Stimulated activated CD4-positive, alpha-beta T cell treated with anti-CD3 and anti-CD28 coated beads, Interleukin-1b, Interleukin-23, amount 100 ng/mL, for 1 hour (primary cell): ENCODE measurements around the gene SNRNP70.
"Not testable (repeated sequence)": the region's sequence is repeated elsewhere in the genome, so short reads cannot be mapped to it uniquely, and the experiment has no call there.

ENCODE experiments used
- DNase-seq, 2 donors: peaks; one replicate each; pipeline ENCODE4 v3.0.0-alpha.2; 2020; ENCODE audit warnings: low read depth in 2 of 2

The SNRNP70 gene

DNA sequence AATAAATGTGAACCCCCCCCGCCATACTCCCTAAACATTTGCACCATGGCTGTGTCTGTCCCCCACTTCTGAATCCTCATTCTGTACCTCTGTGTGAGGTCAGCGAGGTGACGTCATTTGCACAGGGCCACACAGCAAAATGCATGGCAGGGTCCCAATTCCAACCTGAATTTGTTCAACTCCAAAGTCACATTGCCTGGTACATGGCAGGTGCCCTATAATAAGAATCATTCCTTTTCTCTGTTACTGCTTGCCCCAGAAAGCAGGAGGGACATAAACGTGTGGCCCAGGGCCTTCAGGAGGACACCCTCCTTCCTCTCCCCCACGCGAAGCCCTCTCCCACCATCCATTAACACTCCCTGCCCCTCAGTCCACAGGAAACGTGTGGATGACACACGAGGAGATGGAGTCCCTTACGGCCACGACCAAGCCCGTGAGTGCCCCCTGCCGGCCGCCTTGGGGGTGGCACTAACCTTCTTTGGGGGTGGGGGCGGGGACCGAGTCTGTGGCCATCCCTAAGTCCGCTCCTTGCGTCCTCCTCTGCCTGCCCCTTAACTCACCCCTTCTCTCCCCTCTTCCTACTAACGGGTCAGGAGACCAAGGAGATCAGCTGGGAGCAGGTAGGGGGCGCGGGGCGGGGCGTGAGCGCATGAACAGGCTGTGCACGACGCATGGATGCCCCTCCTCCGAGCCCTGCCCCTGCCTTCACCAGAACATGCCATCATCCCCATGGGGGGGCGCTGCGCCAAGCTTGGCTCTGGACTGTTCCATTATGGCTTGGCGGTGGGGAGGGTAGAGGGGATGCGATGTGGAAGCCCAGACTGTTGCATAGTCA, 60.5 kb downstream of the SNRNP70 start:
- peak; percentile 34 to 75 for DNase-seq

DNA sequence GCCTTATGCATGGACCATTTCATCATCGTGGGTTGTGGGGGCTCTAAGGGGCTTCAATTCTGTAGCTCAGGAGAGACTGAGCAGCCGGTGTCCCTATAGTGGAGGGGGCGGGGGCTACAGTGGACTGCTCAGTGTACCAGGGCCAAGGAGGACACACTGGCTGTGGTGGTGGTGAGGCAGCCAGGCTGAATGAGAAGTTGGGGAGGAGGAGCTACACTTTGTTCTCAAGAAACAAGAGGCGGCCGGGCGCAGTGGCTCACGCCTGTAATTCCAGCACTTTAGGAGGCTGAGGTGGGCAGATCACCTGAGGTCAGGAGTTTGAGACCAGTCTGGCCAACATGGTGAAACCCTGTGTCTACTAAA, 61.1 kb downstream of the SNRNP70 start:
- DNase-seq: not testable (repeated sequence)

DNA sequence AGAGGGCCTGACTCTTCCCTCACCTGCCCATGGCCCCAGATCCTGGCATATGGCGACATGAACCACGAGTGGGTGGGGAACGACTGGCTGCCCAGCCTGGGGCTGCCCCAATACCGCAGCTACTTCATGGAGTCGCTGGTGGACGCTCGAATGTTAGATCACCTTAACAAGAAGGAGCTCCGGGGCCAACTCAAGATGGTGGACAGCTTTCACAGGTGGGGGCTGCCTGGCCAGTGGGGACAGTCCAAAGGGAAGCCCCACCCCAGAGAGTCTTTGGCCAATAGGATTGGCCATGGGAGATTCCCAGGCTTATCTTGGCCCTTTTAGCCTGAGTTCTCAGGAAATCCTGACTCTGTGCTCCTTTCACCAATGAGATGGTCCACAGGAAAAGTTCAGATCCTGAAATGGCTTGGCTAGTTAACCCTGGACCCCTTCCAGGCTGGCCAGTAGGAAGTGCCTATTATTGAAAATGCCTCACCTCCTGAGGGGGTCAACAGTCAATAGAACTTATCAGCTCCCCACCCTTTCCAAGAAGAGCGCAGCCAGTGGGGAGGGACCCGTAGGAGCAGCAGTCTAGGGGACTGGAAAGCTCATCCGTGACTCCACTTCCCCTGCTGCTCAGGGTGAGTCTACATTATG, 62.9 kb downstream of the SNRNP70 start:
- DNase-seq: no peak

DNA sequence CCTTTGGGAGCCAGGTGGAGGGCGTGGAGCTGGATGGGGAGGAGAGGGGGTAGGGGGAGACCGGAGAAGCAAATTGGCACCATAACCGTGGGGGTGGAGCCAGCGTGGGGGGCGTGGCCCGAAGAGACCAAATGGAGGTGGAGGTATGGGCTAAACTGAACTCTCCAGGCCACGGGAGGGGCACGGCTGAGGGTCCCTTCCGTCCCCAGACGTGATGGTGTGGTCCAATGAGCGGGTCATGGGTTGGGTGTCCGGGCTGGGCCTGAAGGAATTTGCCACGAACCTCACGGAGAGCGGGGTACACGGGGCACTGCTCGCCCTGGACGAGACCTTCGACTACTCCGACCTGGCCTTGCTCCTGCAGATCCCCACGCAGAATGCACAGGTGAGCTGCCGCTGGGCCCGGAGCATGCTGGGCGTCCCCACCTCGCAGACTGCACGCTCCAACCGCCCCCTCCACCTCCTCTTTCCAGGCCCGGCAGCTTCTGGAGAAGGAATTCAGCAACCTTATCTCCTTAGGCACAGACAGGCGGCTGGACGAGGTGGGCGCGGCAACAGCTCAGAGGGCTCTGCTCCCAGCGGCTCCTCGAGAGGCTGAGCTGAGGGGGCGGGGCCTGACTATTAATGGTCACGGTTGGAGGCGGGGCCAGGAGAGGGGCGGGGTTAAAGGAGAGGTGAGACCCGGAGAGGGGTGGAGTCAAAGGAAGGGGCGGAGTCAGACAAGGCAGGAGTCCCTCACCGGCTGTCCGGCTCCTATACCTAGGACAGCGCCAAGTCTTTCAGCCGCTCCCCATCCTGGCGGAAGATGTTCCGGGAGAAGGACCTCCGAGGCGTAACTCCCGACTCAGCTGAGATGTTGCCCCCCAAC, 63.8 kb downstream of the SNRNP70 start:
- peak; percentile 46 to 67 for DNase-seq

DNA sequence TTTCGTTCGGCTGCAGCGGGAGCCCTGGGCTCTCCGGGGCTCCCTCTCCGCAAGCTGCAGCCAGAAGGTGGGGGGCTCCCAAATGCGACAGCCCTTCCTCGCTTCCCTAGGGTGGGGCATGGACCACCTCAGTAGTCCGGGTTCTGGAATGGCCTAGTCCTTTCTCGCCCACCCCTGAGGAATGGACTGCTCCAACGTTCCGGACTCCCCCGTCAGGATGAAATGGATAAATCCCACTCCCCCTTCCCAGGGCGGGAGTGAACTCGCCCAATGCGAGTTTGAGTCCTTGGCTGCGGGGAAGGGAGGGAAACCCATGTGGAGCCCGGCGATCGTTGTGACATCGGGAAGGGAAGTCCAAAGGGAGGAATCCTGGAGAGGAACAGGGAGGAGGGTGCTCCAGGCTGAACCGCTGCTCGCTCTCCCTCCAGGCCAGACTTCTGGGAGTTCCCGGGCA, 64.4 kb downstream of the SNRNP70 start:
- no peak for DNase-seq

DNA sequence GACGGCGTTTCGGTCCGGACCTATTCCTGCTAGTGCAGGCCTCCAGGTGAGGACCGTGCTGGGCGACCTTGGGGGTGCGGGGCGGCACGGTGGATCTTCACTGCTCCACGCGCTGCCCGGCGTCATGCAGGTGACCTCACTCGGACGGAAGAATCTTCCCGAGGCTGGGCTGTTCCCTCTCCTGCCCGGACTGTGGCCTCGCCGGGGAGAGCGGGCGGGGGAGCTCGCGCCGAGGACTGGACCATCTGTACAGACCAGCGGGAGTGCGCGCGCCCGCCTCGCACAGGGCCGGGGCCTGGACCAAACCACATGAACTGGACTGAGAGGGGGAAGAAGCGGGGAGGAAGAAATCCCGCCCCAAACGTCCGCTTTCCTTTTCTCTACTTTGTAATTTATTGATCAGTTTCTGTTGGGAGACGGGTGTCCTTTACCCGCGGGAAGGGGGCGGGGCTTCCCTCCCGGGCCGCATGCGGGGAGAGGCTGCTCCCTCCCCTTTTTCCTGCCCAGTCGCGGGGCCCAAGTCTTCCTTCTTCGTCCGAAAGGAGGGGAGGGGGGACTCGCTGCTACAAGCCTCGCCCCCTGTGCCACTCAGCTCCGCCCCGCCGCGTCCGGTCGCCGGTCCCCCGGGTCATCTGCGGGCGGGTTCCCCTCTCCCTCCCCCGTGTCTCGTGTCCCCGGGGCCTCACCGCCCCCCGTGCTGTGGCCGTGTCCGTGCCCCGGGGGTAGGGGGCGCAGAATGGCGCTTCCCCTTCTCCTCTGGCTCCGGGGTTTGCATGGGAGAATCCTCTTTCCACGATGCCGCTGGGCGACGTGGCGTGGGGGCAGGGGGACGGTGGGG, 65.1 kb downstream of the SNRNP70 start:
- no peak for DNase-seq

DNA sequence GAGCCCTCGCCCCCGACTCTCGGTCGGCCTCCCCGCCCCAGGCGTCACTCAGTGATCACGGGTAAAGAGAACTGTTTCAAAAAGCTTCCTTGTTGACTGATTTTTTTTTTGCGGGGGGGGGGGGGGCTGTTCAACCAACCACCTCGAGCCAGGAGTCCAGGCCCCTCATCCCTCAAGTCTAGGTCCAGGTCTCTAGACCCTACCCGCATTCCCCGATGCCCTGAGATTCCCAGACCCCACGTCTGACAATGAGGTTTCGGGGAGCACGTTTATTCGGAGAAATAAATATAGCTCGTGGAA, 65.6 kb downstream of the SNRNP70 start:
- no peak for DNase-seq

DNA sequence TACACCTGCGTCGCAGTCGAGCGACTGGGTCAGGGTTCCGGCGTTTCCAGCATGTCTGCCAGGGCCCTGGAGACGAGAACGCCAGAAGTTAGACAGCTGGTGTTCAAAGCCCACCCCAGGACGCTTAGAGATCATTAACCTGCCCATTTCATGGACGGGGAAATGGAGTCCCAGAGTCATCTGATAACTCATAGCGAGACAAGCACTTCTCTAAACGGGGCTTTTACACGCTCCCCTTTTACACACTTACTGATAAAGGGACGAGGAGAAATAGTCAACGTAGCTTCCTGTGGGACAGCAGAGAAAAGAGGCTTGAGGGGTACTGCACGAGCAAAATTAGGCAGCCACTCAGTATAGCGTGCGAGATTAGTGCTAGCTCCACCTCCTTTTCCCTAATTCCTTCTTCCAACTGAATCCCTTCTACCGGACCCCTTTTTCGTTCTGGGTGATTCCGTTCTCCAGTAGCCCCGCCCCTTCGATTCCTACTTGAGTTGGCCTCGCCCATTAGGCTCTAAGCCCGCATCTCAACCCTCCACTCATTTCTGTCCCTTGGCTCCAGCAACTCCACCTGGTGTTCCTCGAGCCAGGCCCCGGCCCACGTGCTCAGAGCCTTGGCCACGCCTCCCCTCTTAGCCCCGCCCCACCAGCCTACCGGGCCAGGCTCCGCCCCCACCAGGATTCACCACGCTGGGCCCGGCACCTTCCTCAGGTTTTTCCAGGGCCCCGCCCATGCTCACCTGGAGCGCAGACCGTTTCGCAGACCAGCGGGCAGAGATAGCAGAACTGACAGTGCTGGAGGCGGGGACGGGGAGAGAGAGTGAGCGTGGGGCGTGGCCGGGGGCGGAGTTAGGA, 66.2 kb downstream of the SNRNP70 start:
- peak in 1 of 2 donors; percentile 21 for DNase-seq

DNA sequence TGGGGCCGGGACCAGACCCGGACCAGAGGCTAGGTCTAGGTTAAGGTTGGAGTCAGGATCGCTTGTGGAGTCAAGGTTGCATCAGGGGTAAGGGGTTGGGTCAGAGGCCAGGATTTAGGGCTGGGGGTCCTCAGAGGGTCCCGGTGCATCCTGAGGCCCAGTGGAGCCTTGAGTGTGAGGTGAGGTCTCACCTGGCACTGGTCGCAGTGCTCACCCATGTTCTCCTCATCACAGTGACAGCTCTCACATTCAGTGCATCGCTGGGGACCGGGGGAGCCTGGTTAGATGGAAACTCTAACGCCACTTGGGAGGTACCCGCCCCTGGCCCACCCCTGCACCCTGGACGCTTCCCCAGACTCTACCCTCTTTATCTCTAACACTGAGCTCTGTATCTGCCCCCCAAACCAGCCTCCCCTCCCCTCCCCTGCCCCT, 66.9 kb downstream of the SNRNP70 start:
- DNase-seq: no peak

DNA sequence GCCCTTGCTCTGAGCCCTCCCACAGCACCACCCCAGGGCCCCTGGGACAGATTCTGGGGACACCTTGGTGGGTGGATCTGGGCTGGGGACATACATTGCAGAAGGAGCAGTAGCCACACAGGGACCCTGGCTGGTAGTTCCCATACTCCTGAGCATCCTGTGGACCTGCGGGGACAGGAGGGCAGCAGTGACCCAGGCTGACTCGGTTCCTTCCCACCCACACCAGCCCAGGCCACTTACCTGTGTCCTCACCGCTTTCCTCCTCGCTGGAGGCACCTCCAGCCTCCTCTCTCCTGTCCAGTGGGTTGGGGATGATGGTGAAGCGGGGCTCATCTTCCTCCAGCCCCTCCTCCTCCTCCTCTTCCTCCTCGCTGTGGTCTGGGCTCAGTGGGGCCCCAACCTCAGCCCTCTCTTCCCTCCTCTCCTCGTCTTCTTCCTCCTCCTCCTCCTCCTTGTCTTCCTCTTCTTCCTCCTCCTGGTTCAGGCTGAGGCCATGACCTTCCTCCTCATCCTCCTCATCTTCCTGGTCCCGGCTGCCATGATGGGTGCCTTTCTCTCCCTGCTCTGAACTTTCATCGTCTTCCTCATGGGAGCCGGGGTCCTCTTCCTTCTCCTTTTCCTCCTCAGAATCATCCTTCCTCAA, 68.0 kb downstream of the SNRNP70 start:
- no peak for DNase-seq

DNA sequence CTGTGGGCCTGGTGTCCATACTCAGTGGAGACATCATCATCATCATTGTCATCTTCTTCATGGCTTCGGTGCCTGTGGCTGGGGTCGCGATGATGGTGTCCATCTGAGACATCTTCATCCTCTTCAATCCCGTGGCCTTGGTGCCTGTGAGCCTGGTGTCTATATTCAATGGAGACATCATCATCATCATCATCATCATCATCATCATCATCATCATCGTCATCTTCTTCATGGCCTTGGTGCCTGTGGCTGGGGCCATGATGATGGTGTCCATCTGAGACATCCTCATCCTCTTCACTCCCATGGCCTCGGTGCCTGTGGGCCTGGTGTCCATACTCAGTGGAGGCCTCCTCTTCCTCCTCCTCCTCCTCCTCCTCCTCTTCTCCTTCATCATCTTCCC, 69.0 kb downstream of the SNRNP70 start:
- no peak for DNase-seq

DNA sequence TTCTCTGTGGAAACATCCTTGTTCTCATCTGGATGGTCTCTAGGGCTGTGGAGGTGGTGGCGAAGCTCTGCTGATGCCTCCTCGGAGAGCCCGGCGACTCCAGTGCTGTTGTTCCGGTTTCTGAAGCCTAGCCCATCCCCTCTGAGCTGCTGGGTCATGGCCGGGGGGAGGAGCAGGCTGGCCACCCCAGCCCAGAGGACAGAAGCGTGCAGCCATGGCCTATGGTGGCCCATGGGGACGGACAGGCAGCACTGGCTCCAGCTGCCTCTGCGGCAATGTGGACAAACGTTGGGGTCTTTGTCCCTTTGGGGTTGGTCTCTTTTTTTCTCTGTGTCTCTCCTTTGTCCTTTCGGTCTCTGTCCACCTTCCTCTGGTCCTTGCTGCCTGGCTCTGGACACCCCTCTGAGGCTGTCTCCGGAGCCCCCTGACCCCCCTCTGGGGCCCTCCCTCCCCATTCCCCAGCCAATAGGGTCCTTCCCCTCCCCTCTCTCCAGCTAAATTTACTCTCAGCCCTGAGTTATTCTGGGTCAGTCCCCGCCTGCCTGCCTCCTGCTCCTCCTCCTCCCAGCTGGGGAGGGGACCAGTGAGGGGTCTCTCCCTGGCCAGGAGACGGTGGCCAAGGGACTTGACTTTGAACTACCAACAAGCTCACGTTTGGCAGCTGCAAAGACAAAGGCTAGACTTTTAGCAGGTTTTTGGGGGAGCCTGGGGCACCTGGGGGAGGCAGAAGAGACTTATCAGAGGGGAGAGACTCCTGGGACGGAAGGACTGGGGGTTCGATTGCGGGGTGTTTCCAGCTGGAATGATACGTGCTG, 70.0 kb downstream of the SNRNP70 start, which contains the start of gene HRC:
Gene HRC (minus strand): TSS at position 392 of the 815 bp plus-strand sequence. CDS start 159 bp downstream, at position 233.
- no peak for DNase-seq

DNA sequence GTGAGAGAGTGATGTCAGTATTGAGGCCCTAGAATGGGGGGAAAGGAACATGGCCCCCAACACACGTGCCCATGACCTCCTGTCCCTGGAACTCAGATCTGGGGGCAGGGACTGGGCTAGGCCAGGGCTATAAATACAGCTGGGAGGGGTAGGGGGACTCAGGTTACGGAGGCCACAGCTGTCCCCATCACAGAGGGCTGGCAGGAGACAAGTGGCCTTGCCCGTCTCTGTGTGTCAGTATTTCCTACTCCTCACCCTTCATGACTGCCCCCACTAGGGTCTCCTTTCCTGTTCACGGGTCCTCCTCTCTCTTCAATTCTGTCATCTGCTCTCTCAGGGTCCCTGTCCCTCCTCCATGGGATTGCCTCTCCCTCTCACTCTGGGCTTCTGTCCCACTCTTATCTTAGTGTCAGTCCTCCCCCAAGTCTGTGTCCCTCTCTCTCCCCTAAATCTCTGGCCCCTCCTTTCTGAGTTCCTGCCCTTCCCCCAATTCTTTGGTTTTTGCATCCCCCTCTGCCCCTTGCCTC, 70.6 kb downstream of the SNRNP70 start:
- DNase-seq: no peak

DNA sequence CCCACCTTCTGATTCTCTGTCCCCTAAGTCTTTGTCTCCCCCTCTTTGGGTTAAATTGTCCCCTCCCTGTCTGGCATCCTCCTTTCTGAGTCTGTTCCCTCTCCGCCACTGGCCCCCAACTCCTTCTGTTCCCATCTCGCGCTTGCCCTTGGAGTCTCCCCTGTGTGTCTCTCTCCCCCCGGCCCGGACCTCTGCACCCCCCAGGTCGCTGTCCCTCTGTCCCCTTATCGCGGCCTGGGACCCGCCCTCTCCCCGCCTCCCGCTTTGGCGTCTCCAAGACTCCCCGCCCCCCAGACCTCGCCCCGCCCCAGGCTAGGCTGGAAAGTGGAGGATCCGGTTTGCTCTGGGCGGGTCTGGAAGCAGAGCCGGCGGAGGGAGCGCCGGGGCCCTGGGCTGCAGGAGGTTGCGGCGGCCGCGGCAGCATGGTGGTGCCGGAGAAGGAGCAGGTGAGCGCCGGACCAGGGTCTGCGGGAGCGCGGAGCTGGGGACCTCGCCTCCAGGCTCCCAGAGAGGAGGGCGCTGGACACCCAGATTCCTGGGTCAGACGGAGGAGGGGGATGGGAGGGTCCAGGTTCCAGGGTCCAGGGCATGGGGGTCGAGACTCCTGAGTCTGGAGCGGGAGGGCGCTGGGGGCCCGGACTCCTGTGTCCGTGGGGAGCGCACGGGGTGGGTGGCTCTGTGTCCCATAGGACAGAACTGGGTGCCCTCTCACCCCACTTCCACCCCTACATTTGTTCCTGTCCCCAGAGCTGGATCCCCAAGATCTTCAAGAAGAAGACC, 72.4 kb downstream of the SNRNP70 start, which contains the start of gene TRPM4:
Gene TRPM4 (plus strand): TSS at position 348 of the 780 bp plus-strand sequence. CDS start 75 bp downstream, at position 423.
- DNase-seq: peak in 1 of 2 donors; percentile 26
